Gastroesophageal sphincter (tissue), 3 donors: ENCODE results near the gene DCLK2.

Experiments
- CTCF ChIP-seq, 4 experiments: fragments of 200-600 bp in 2 of 4; fragments of 450-650 bp in 2 of 4; sonication (generic) in 1 of 4; IDR thresholded peaks; one replicate each; pipeline ENCODE4 v1.5.1; 2017 to 2019; ENCODE audit warnings: antibody characterized with exemption in 4 of 4, mild to moderate bottlenecking in 2 of 4, moderate library complexity in 2 of 4
- POLR2AphosphoS5 ChIP-seq: sonication (generic); formaldehyde crosslinking; IDR thresholded peaks from one replicate; pipeline ENCODE4 v1.6.1; 2017; ENCODE audit warnings: antibody characterized with exemption

DNA sequence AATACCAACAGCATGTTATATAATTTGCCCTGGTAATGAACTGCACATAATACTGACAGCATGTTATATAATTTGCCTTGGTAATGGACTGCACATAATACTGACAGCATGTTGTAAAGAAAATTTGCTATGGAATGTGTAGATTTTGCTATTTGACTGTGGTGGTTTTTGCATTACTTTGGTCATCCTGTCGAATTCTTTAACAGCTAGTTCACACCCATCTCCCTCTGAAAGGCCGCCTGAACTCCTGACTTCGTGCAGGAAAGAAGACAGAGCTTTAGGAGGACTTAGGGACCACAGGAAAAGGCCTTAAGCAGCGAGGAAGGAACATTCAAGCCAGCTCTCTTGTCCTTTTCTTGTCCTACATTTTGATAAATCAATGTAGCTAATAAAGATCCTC is 45.2 kb upstream of the DCLK2 start:
- TF ChIP-seq CTCF (IDR thresholded peaks at IDR 0.05) (no peak), POLR2AphosphoS5 (no peak)
